K562 (cell line): ENCODE results near the gene HELZ. TPM values are rescaled to one million over a fixed set of nuclear protein-coding genes. Genes with fewer than 3 reads are reported as not detected.

Experiments
- ARNT ChIP-seq, 2 experiments: fragments of 450-650 bp; IDR thresholded peaks; 2 replicates each; pipeline ENCODE4 v1.6.1; 2016; ENCODE audit warnings: mild to moderate bottlenecking in 1 of 2
- ATF4 ChIP-seq: fragments of 450-650 bp; formaldehyde crosslinking; IDR thresholded peaks from 2 replicates; pipeline ENCODE4 v1.4.0; 2022; ENCODE audit warnings: mild to moderate bottlenecking, moderate library complexity
- BCOR ChIP-seq: fragments of 450-650 bp; IDR thresholded peaks from 2 replicates; pipeline ENCODE4 v1.6.1; 2016
- L3MBTL2 ChIP-seq: fragments of 450-650 bp; IDR thresholded peaks from 2 replicates; pipeline ENCODE4 v1.6.1; 2016; ENCODE audit warnings: mild to moderate bottlenecking, moderate library complexity
- PPARD ChIP-seq: fragments of 250-450 bp; sonication (Bioruptor Pico); IDR thresholded peaks from 2 replicates; pipeline ENCODE4 v1.8.0; 2022; ENCODE audit warnings: inconsistent platforms, mild to moderate bottlenecking, moderate library complexity
- REST ChIP-seq, 2 experiments: fragments of 450-650 bp; formaldehyde crosslinking in 1 of 2; IDR thresholded peaks; 2 replicates each; pipeline versions ENCODE4 v1.4.0 to v1.6.1; 2014 to 2020; ENCODE audit warnings: mild to moderate bottlenecking in 2 of 2, borderline replicate concordance in 1 of 2, low read depth in 1 of 2
- STAG1 ChIP-seq: sonication (generic); formaldehyde crosslinking; IDR thresholded peaks from 2 replicates; pipeline ENCODE4 v1.5.0; 2020; ENCODE audit warnings: missing genetic modification reagents, borderline replicate concordance
- ZFP36 ChIP-seq: fragments of 150-350 bp; IDR thresholded peaks from 2 replicates; pipeline ENCODE4 v1.6.1; 2018; ENCODE audit warnings: low read length, low read depth; ENCODE audit not compliant: partially characterized antibody
- ZNF655 ChIP-seq: fragments of 250-450 bp; sonication (Bioruptor Pico); IDR thresholded peaks from 2 replicates; pipeline ENCODE4 v1.5.0; 2021
- polyA plus RNA-seq, 8 experiments: library from polyadenylated mRNA; depleted of rRNA in 4 of 8; stranded (reverse) in 5 of 8; unstranded in 3 of 8; fragments of >200 nt; fragmentation: Nextera tagmentation in 2 of 8; fragmentation: Illumina TruSeq in 1 of 8; extraction: Ambion mirVana in 2 of 8; extraction: Trizol in 1 of 8; gene quantifications; 2 replicates each; pipeline versions ENCODE4 v1.2.1 to v1.2.3, GENCODE V29; 2011 to 2014; ENCODE audit warnings: inconsistent platforms in 1 of 8, missing spikeins in 1 of 8
- total RNA-seq, 7 experiments: library from RNA; depleted of rRNA in 6 of 7; stranded (reverse); fragments of >200 nt in 6 of 7; fragmentation: Illumina TruSeq in 2 of 7; extraction: Trizol in 2 of 7; gene quantifications; 2 replicates each; pipeline versions ENCODE4 v1.2.1 to v1.2.3, GENCODE V29; 2011 to 2021; ENCODE audit warnings: low replicate concordance in 1 of 7
- TF ChIP-seq, protein P1 (sequence below), 2 experiments: fragments of 450-650 bp; IDR thresholded peaks; 2 replicates each; pipeline ENCODE4 v1.6.1; 2016
- TF ChIP-seq, protein P2 (sequence below), 2 experiments: fragments of 200-800 bp in 1 of 2; sonication (Bioruptor generic) in 1 of 2; sonication (generic) in 1 of 2; formaldehyde crosslinking in 1 of 2; IDR thresholded peaks in 1 of 2; conservative IDR thresholded peaks in 1 of 2; 2 replicates each; pipeline versions ENCODE4 v1.5.0 to v1.6.1; 2016 to 2020; ENCODE audit warnings: missing compliant biosample characterization in 1 of 2, missing genetic modification characterization in 1 of 2, missing genetic modification reagents in 1 of 2

Gene HELZ
- total and polyA plus RNA-seq, 9 of the 15 experiments (the other 6 are each of a cell fraction or from before 2014, with no cell fraction given): 5.2 to 39.8 (median 17.3) TPM

DNA sequence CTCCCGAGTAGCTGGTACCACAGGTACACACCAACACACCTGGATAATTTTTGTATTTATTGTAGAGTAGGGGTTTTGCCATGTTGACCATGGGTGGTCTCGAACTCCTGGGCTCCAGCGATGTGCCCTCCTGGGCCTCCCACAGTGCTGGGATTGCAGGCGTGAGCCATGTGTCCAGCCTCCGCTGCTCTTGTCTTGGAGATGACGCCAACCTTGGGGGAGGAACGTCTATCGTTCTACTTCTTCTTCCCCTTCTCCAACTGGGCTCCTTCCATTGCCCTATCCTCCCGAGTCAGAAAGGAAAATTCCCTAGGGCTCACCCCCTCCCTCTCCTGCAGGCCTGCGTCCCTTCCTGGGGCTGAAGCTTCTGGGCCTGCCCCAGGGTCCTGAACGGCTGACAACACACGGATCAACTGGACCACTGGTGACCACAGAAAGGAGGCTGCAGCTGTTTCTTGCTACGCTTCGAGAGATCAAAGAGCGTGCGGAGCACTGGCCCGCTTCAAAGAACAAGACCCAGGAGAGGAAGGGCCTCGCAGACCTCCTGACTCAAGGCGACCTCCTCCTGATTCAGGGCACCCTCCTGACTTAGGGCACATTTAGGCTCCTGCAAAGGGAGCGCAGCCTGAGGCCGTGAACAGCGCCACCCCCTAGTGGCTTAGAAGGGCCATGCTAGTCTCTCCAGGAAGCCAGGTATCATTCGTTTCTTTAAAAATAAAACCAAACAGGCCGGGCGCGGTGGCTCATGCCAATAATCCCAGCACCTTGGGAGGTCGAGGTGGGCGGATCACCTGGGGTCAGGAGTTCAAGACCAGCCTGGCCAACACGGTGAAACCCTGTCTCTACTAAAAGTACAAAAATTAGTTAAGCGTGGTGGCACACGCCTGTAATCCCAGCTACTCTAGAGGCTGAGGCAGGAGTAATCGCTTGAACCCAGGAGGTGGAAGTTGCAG, 48.5 kb upstream of the HELZ start (continued):
- TF ChIP-seq, protein P1, sequence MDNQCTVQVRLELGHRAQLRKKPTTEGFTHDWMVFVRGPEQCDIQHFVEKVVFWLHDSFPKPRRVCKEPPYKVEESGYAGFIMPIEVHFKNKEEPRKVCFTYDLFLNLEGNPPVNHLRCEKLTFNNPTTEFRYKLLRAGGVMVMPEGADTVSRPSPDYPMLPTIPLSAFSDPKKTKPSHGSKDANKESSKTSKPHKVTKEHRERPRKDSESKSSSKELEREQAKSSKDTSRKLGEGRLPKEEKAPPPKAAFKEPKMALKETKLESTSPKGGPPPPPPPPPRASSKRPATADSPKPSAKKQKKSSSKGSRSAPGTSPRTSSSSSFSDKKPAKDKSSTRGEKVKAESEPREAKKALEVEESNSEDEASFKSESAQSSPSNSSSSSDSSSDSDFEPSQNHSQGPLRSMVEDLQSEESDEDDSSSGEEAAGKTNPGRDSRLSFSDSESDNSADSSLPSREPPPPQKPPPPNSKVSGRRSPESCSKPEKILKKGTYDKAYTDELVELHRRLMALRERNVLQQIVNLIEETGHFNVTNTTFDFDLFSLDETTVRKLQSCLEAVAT (IDR thresholded peaks at IDR 0.05): peak in 1 of 2 experiments; percentile 74; a peak in 1 of 4 replicates
- TF ChIP-seq REST (IDR thresholded peaks at IDR 0.05; ENCODE audit: borderline replicate concordance) (peak; percentile 66; the same call in 1 of the 2 replicates), REST (CRISPR knock-in tag; IDR thresholded peaks at IDR 0.05; ENCODE audit: low read depth) (no peak), STAG1 (CRISPR knock-in tag) (peak; percentile 51; the same call in 1 of the 2 replicates), L3MBTL2 (peak; percentile 44; the same call in 1 of the 2 replicates), BCOR (peak; percentile 42; the same call in 1 of the 2 replicates), ZFP36 (no peak), ZNF655 (no peak), ATF4 (CRISPR knock-in tag) (no peak), PPARD (CRISPR knock-in tag) (no peak), ARNT (IDR thresholded peaks at IDR 0.05) (0 out of 4 replicates have a peak, but pooled peaks have one; percentile 28 to 40)
- TF ChIP-seq, protein P2, sequence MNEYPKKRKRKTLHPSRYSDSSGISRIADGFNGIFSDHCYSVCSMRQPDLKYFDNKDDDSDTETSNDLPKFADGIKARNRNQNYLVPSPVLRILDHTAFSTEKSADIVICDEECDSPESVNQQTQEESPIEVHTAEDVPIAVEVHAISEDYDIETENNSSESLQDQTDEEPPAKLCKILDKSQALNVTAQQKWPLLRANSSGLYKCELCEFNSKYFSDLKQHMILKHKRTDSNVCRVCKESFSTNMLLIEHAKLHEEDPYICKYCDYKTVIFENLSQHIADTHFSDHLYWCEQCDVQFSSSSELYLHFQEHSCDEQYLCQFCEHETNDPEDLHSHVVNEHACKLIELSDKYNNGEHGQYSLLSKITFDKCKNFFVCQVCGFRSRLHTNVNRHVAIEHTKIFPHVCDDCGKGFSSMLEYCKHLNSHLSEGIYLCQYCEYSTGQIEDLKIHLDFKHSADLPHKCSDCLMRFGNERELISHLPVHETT (CRISPR knock-in tag; conservative IDR thresholded peaks at IDR 0.05 in 1 of 2, IDR thresholded peaks at IDR 0.05 in 1 of 2): no peak
